ENCODE data around the gene PMF1. TPM values are rescaled to one million over a fixed set of nuclear protein-coding genes. Genes with fewer than 3 reads are reported as not detected.
"Not testable (repeated sequence)": the region's sequence is repeated elsewhere in the genome, so short reads cannot be mapped to it uniquely, and the experiment has no call there.

PMF1 gene
- total and polyA plus RNA-seq, 2 of the 13 experiments (the other 11 are each of a cell fraction or from before 2014, with no cell fraction given), result 72.5 to 89.0 TPM

DNA sequence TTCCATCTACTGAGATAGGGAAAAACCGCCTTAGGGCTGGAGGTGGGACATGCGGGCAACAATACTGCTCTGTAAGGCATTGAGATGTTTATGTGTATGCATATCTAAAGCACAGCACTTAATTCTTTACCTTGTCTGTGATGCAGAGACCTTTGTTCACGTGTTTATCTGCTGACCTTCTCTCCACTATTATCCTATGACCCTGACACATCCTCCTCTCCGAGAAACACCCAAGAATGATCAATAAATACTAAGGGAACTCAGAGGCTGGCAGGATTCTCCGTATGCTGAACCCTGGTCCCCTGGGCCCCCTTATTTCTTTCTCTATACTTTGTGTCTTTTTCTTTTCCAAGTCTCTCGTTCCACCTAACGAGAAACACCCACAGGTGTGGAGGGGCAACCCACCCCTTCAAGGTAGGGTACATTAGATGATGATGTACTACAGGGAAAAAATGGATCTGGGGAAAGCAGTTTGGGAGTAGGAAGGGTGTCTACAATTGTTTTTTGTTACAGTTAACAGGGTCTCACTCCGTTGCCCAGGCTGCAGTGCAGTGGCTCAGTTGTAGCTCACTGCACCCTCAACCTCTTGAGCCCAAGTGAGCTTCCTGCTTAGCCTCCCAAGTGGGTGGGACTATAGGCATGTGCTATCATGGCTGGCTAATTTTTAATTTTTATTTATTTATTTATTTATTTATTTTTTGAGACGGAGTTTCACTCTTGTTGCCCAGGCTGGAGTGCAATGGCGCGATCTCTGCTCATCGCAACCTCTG lies 30.6 kb upstream of the PMF1 start (continued):
- TF ChIP-seq SOX6, SOX13, FOXP1 (IDR thresholded peaks at IDR 0.05): not testable (repeated sequence)
- TF ChIP-seq SOX6 (CRISPR knock-in tag; IDR thresholded peaks at IDR 0.05) (peak; percentile 61), BCL6 (CRISPR knock-in tag; IDR thresholded peaks at IDR 0.05) (peak; percentile 90), FOXA3 (CRISPR knock-in tag; IDR thresholded peaks at IDR 0.05) (peak; percentile 40; the same call in 1 of the 2 replicates), TBX2 (CRISPR knock-in tag; IDR thresholded peaks at IDR 0.05; ENCODE audit: borderline replicate concordance) (0 out of 2 replicates have a peak, but pooled peaks have one; percentile 8), KAT8 (CRISPR knock-in tag; IDR thresholded peaks at IDR 0.05) (0 out of 2 replicates have a peak, but pooled peaks have one; percentile 5), POLR2A (IDR thresholded peaks at IDR 0.05; ENCODE audit: insufficient read depth in 1 of 2, low read depth in 2 of 2, low read length in 2 of 2) (peak in 1 of 2 experiments; percentile 35; a peak in 1 of 4 replicates), IRF2 (CRISPR knock-in tag; IDR thresholded peaks at IDR 0.05) (0 out of 2 replicates have a peak, but pooled peaks have one; percentile 0), SOX13 (CRISPR knock-in tag; conservative IDR thresholded peaks at IDR 0.05 in 1 of 2, IDR thresholded peaks at IDR 0.05 in 1 of 2) (peak in 1 of 2 experiments; percentile 80; a peak in 2 of 4 replicates), ONECUT2 (CRISPR knock-in tag; IDR thresholded peaks at IDR 0.05) (peak; percentile 82), SOX5 (CRISPR knock-in tag; IDR thresholded peaks at IDR 0.05; ENCODE audit: borderline replicate concordance) (peak; percentile 63; the same call in 1 of the 2 replicates), FOXP1 (CRISPR knock-in tag; IDR thresholded peaks at IDR 0.05) (peak; percentile 73; the same call in 1 of the 2 replicates)
- TF ChIP-seq, protein P1, sequence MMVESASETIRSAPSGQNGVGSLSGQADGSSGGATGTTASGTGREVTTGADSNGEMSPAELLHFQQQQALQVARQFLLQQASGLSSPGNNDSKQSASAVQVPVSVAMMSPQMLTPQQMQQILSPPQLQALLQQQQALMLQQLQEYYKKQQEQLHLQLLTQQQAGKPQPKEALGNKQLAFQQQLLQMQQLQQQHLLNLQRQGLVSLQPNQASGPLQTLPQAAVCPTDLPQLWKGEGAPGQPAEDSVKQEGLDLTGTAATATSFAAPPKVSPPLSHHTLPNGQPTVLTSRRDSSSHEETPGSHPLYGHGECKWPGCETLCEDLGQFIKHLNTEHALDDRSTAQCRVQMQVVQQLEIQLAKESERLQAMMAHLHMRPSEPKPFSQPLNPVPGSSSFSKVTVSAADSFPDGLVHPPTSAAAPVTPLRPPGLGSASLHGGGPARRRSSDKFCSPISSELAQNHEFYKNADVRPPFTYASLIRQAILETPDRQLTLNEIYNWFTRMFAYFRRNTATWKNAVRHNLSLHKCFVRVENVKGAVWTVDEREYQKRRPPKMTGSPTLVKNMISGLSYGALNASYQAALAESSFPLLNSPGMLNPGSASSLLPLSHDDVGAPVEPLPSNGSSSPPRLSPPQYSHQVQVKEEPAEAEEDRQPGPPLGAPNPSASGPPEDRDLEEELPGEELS (CRISPR knock-in tag; IDR thresholded peaks at IDR 0.05), result peak; percentile 77
- TF ChIP-seq, protein P2, sequence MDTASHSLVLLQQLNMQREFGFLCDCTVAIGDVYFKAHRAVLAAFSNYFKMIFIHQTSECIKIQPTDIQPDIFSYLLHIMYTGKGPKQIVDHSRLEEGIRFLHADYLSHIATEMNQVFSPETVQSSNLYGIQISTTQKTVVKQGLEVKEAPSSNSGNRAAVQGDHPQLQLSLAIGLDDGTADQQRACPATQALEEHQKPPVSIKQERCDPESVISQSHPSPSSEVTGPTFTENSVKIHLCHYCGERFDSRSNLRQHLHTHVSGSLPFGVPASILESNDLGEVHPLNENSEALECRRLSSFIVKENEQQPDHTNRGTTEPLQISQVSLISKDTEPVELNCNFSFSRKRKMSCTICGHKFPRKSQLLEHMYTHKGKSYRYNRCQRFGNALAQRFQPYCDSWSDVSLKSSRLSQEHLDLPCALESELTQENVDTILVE (CRISPR knock-in tag; IDR thresholded peaks at IDR 0.05), result 0 out of 2 replicates have a peak, but pooled peaks have one; percentile 26

All from HepG2 (cell line).